Hippocampal formation (tissue), 2 donors: ENCODE results near the gene SUDS3.

Experiments
- DNase-seq, 2 donors: peaks; one replicate each; lab custom pipeline; 2025; lab: John Stamatoyannopoulos, UW

SUDS3 gene

DNA sequence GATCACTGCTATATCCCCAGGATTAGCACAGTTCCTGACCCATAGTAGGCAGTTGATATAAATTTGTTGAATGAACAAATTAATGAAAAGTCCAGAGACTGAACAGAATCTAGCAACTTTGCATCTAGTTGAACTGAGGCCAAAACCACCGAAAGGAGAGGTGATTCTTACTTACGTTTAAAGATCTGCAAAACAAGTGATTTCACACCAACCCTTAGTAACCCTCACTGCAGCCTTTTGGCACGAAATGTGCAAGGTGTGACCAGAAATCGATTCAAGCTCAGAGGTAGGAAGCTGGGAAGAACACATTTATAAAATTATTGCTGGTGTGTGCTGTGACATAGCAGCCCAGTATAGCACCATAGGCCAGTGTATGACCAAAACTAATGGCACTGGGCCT is 70.8 kb downstream of the SUDS3 start:
- DNase-seq: no peak

DNA sequence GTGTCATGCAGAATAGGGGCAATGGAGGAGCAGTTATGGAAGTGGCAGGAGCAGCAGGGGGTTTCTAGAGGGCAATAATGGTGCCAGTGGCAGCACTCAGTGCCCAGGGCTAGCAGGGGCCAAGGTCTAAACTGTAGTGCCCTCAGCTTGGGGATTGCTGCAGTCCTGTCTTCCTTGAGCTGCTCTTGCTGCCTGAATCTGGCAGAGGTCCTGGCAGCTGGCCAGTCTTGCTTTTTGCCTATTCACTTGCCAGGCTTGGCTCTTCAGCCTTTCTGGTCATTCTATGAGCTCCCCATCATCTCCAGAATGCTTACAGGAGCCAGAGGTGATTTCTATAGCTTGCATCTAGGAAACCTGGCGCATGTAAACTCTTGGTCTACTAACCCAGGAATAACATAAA is 72.0 kb downstream of the SUDS3 start:
- no peak for DNase-seq

DNA sequence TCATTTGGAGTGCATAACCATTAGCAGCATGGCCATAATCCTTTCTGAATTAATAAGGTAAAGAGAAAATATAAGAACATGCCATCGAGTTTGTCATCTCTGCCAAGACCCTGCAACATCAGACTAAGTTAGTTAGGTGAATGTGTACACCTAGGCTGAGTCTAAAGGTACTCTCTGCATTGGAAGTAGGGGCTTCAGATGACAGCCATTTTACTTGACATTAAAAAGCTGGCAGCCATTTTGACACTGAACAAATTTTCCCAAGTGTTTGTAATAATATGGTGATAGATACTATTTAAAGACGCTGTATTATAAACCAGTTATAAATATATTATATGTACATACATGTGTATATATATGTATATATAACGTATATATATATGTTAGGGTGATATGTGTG is 79.0 kb downstream of the SUDS3 start:
- no peak for DNase-seq

DNA sequence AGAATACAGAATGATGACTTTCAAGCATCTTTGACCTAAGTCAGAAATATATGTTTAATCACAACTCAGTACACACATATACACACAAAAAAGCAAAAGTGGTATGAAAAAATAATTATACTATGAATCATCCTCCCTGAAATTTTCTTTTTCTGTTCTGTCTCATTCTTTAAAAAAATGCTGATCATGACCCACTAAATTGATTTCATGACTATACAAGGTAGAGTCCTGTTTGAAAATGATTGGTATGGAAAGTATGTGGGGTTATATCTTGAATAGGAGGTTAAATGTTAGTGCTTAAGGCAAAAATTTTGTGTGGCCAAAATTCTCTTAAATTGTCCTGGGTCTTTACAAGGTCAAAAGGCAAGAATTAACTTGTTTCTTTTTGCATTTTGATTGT is 80.4 kb downstream of the SUDS3 start:
- no peak for DNase-seq

DNA sequence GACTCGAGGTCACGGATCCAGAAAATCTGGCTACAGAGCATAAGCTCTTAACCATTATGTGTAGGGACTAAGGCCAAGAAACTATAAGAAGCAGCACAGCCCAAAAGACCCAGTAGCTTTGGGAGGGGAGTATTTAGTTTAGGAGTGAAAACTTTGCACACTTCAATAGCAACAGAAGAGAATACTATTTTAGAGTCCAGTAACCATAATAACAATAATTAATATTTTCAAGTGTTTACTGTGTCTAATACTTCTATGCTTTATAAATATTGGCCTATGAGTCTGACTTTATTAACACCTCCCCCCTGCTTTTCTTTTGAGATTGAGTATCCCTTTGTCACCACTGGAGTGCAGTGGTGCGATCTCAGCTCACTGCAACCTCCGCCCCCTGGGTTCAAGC is 82.8 kb downstream of the SUDS3 start:
- no peak for DNase-seq

DNA sequence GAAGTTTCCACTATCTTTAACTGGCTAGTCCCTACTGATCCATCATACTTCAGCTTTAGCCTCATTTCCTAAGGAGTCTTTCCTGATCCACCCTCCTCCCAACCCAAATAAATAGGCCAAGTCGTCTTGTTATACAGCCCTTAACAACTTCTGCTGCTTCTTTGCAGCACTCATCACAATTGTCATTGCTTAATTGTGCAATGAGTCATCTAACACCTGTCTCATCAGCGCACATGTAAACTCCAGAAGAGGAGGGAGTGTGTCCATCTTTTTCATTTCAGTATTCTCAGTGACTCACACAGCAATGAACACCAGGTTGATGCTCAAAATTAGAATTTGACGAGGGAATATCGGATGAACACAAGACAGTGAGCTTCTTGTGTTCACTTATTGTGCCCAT is 87.3 kb downstream of the SUDS3 start:
- no peak for DNase-seq

DNA sequence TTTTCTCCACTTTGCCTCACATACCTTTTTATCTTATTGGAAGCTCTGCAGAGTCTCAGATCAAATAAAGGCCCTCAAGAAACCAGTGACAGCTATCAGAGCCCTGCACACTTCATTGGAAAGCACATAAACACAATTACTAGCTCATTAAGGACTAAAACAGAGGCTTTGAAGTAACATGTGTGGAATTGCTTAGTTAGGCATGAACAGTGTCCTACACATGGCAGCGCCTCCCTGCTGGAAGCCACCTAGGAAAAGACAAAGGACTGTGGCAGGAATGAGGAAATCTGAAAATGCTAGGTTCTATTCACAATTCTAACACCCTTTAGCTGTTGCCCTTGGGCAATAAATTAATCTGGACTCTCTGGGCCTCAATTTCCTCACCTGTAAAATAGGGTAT is 89.4 kb downstream of the SUDS3 start:
- no peak for DNase-seq
